Activated naive CD4-positive, alpha-beta T cell treated with anti-CD3 and anti-CD28 coated beads, Interleukin-2, amount 50 U/mL, for 24 hours (primary cell): ENCODE results near the gene FCF1.
A peak's percentile ranks its signal among the peaks of the same experiment; 100 is the strongest.
"Not testable (repeated sequence)": the region's sequence is repeated elsewhere in the genome, so short reads cannot be mapped to it uniquely, and the experiment has no call there.

Source experiments
- H3K27ac Mint-ChIP-seq: one replicate; pipeline ENCODE4 v1.8.0; 2021; ENCODE audit warnings: mild to moderate bottlenecking, mixed read lengths
- H3K27me3 Mint-ChIP-seq: one replicate; pipeline ENCODE4 v1.8.0; 2021; ENCODE audit warnings: mixed read lengths
- H3K36me3 Mint-ChIP-seq: one replicate; pipeline ENCODE4 v1.8.0; 2021; ENCODE audit warnings: mixed read lengths
- H3K4me1 Mint-ChIP-seq: one replicate; pipeline ENCODE4 v1.8.0; 2021; ENCODE audit warnings: mixed read lengths
- H3K4me3 Mint-ChIP-seq: one replicate; pipeline ENCODE4 v1.8.0; 2021; ENCODE audit warnings: mild to moderate bottlenecking, mixed read lengths
- H3K9me3 Mint-ChIP-seq: one replicate; pipeline ENCODE4 v1.8.0; 2021; ENCODE audit warnings: mixed read lengths

The FCF1 gene

DNA sequence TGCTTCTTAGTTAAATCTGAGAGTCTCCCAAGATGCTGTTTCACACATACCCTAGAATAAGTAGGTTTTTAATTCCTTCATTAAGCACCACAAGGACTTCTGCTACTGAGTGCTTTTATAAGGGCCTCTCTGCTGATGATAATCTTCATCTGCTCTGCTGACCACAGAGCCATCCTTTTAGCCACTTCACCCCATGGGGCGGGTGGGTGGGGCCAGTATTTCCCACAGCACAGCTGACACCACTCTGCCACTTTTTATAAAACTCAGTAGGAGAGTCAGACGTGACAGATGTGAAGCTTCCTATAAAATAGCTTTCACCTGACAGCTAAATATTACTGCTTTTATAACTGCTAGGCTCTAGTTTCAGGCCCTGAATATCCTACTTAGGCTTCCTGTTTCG lies 20.3 kb downstream of the FCF1 start:
- no peaks in the 10 kb centered on the region for H3K9me3 Mint-ChIP-seq
- H3K4me3 Mint-ChIP-seq: no peak overlapping the region
- no peaks in the 10 kb centered on the region for H3K27me3 Mint-ChIP-seq
- H3K36me3 Mint-ChIP-seq: peaks cover 25% of the 10 kb centered on the region
- peaks cover 3% of the 10 kb centered on the region for H3K4me1 Mint-ChIP-seq
- no peak overlapping the region for H3K27ac Mint-ChIP-seq

DNA sequence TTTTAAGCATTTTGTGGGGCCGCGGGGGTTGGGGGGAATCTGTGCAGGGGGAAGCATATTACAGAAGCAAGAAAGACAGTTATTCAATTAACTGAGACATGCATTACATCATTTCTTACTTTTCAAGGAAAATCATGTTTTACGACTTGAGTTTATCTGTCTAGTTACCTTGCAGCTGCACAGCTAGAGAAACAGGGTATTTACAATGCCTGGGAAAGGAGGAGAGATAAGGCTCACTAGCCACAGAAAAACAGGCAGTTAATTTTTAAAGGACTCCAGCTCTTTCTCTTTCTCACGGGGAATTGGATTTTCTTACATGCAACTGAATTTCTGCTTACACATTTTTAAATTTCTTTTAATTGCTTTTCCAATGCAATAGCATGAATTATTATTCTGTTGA lies 22.2 kb downstream of the FCF1 start:
- Mint-ChIP-seq H3K4me3 (no peak overlapping the region), H3K9me3 (no peaks in the 10 kb centered on the region), H3K4me1 (no peaks in the 10 kb centered on the region), H3K27ac (no peak overlapping the region), H3K27me3 (no peaks in the 10 kb centered on the region), H3K36me3 (peaks cover 23% of the 10 kb centered on the region)

DNA sequence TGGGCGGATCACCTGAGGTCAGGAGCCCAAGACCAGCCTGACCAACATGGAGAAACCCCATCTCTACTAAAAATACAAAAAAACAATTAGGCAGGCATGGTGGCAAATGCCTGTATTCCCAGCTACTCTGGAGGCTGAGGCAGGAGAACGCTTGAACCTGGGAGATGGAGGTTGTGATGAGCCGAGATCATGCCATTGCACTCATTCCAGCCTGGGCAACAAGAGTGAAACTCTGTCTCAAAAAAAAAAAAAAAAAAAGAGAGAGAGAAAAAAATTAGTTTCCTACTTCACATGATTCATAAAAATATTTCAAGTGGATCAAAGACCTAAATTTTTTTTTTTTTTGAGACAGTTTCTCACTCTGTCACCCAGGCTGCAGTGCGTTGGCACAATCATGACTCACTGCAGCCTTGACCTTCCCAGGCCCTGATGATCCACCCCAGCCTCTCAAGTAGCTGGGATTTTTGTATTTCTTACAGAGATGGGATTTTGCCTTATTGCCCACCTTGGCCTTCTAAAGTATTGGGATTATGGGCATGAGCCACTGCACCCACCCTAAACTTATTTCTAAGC lies 24.9 kb downstream of the FCF1 start:
- no peaks in the 10 kb centered on the region for H3K27me3 Mint-ChIP-seq
- H3K4me3 Mint-ChIP-seq: no peak overlapping the region
- H3K9me3 Mint-ChIP-seq: no peaks in the 10 kb centered on the region
- H3K36me3 Mint-ChIP-seq: peaks cover 16% of the 10 kb centered on the region
- H3K4me1 Mint-ChIP-seq: no peaks in the 10 kb centered on the region
- H3K27ac Mint-ChIP-seq: peak overlapping the region; percentile 12

DNA sequence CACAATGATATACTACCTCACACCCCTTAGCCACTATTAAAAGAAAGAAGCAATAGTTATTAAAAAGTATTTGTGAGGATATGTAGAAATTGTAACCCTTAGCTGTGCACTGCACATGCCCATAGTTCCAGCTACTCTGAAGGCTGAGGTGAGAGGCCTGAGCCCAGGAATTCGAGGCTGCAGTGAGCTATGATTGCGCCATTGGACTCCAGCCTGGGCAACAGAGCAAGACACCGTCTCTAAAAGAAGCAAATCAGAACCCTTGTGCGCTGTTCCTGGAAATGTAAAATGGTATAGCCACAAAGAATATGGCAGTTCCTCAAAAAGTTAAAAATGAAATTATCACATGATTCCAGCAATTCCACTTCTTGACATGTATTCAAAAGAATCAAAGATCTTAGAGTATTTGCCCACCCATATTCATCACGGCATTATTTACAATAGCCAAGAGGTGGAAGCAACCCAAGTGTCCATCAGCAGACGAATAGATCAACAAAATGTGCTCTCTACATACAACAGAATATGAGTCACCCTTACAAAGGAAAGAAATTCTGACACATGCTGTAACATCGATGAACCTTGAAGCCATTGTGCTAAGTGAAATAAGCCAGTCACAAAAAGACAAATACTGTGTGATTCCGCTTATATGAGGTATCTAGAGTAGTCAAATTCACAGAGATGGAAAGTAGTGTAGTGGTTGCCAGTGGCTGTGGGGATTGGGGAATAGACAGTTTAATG lies 26.5 kb downstream of the FCF1 start:
- Mint-ChIP-seq H3K36me3 (peaks cover 13% of the 10 kb centered on the region), H3K27ac (no peak overlapping the region), H3K4me3 (no peak overlapping the region), H3K27me3 (no peaks in the 10 kb centered on the region), H3K9me3 (no peaks in the 10 kb centered on the region), H3K4me1 (no peaks in the 10 kb centered on the region)

DNA sequence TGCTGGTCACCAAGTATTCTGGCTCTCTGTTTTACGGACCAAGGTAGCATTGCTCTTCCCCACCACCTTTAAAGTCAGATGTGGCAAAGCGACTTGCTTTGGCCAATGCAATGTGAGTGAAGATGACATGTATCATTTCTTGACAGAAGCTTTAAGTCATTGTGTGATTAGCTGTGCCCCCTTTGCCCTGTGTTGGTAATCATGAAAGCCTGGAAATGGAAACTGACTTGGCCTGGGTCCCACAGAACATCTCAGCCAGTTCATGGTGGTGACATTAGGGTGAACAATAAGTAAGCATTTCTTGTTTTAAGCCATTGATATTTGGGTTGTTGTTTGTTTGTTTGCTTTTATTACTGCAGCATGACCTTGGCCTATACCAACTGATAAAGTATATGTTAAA lies 34.3 kb downstream of the FCF1 start:
- Mint-ChIP-seq H3K4me3 (no peak overlapping the region), H3K4me1 (no peaks in the 10 kb centered on the region), H3K9me3 (no peaks in the 10 kb centered on the region), H3K27ac (no peak overlapping the region), H3K27me3 (no peaks in the 10 kb centered on the region), H3K36me3 (peaks cover 3% of the 10 kb centered on the region)

DNA sequence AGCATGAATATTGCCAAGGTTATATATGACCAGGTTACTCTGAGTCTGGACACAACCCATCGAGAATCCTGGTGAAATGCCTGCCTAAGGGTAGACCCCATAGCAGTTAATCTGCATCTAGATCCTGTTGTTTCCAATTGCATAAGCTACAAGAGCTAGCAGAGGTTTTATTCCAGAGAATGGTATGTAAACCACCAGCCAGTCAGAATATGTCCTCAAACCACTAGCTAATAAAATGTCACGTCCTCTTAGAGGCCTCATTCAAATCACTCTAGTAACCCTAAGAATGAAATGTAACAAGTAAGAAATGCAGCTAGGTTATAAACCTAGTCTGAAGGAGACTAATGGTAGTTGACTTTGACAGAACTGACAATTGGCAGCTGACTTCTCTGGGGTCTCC lies 41.2 kb downstream of the FCF1 start:
- Mint-ChIP-seq H3K4me3 (no peak overlapping the region), H3K9me3 (peaks cover 10% of the 10 kb centered on the region), H3K27me3 (no peaks in the 10 kb centered on the region), H3K27ac (no peak overlapping the region), H3K4me1 (no peaks in the 10 kb centered on the region), H3K36me3 (peaks cover 8% of the 10 kb centered on the region)

DNA sequence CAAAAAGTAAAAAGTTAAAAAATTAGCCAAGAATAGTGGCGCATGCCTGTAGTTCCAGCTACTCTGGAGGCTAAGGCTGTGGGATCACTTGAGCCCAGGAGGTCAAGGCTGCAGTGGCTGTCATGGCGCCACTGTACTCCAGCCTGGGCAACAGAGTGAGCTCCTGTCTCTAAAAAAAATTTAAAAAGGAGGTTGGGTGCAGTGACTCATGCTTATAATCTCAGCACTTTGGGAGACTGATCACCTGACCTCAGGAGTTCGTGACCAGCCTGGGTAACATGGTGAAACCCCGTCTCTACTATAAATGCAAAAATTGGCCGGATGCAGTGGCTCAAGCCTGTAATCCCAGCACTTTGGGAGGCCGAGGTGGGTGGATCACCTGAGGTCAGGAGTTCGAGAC lies 42.0 kb downstream of the FCF1 start:
- no peaks in the 10 kb centered on the region for H3K27me3 Mint-ChIP-seq
- H3K36me3 Mint-ChIP-seq: peaks cover 8% of the 10 kb centered on the region
- no peak overlapping the region for H3K4me3 Mint-ChIP-seq
- no peaks in the 10 kb centered on the region for H3K4me1 Mint-ChIP-seq
- no peak overlapping the region for H3K27ac Mint-ChIP-seq
- peaks cover 10% of the 10 kb centered on the region for H3K9me3 Mint-ChIP-seq

DNA sequence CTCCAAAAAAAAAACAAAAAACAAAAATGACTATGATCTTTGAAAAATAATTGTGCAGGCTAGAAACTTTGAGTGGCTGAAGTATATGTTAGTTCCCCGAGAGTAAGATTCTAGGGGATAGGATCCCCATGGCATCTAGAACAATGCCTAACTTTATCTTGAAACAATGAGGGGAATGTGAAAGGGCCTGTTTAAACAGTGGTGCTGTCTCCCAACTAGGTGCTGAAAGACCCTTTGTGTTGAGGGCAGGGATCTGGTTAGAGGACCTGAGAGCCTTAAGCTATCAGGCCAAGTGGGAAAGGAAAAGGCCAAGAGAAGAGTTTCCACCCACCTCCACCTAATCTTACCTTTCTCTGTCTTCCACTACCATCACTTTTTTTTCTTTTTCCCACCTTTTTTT lies 43.4 kb downstream of the FCF1 start:
- Mint-ChIP-seq H3K4me3 (no peak overlapping the region), H3K9me3 (peaks cover 10% of the 10 kb centered on the region), H3K36me3 (peaks cover 8% of the 10 kb centered on the region), H3K4me1 (no peaks in the 10 kb centered on the region), H3K27me3 (no peaks in the 10 kb centered on the region), H3K27ac (no peak overlapping the region)

DNA sequence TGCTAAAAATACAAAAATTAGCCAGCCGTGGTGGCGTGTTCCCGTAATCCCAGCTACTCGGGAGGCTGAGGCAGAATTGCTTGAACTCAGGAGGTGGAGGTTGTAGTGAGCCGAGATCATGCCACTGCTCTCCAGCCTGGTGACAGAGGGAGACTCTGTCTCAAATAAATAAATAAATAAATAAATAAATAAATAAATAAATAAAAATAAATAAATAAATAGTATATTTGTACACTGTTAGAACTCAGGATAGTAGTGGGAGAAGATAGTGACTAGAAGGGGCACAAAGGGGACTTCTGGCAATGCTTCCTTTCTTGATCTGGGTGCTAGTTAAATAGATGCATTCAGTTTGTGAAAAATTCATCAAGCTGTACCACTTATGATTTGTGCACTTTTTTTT lies 45.6 kb downstream of the FCF1 start:
- not testable (repeated sequence) for H3K4me3 Mint-ChIP-seq, H3K9me3 Mint-ChIP-seq, H3K27ac Mint-ChIP-seq, H3K36me3 Mint-ChIP-seq, H3K27me3 Mint-ChIP-seq
- H3K4me1 Mint-ChIP-seq: peaks cover 13% of the 10 kb centered on the region

DNA sequence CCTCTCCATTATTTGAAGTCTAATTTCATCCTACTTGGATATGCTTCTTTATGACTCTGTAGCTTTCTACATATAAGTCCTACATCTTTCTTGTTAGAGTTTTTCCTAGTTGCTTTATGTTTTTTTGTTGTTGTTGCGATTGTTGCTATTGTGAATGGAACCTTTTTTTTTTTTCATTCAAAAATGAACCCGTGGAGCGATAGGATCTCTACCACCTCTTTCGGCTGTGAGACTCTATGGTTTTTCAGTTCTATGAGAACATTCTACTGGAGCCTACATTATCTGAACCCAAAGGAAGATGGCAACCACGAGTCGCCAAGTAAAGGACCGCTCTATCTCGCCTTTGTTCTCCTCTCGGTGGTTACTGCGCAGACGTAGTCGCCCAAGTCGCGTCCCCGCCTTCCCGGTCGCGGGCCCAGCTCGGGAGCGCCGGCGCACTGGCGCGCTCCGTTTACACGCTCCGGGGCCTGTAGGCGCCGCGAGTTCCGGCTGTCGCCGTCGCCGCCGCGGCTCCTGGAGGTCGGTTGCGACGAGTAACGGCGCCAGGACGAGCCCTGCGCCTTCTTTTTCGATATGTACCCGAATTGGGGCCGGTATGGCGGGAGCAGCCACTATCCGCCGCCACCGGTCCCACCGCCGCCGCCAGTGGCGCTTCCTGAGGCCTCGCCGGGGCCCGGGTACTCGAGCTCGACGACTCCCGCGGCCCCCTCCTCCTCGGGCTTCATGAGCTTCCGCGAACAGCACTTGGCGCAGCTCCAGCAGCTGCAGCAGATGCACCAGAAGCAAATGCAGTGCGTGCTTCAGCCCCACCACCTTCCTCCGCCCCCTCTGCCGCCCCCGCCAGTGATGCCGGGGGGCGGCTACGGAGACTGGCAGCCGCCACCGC lies 50.2 kb downstream of the FCF1 start, which contains the start of gene YLPM1:
YLPM1 (plus strand) TSS at position 400 of the 886 bp plus-strand sequence; CDS start at position 574, 174 bp downstream.
- Mint-ChIP-seq H3K27me3 (no peaks in the 10 kb centered on the region), H3K36me3 (peaks cover 16% of the 10 kb centered on the region), H3K4me1 (peaks cover 51% of the 10 kb centered on the region), H3K4me3 (peak within 1 kb of the TSS; percentile 93), H3K27ac (peak within 1 kb of the TSS; percentile 97), H3K9me3 (no peaks in the 10 kb centered on the region)

DNA sequence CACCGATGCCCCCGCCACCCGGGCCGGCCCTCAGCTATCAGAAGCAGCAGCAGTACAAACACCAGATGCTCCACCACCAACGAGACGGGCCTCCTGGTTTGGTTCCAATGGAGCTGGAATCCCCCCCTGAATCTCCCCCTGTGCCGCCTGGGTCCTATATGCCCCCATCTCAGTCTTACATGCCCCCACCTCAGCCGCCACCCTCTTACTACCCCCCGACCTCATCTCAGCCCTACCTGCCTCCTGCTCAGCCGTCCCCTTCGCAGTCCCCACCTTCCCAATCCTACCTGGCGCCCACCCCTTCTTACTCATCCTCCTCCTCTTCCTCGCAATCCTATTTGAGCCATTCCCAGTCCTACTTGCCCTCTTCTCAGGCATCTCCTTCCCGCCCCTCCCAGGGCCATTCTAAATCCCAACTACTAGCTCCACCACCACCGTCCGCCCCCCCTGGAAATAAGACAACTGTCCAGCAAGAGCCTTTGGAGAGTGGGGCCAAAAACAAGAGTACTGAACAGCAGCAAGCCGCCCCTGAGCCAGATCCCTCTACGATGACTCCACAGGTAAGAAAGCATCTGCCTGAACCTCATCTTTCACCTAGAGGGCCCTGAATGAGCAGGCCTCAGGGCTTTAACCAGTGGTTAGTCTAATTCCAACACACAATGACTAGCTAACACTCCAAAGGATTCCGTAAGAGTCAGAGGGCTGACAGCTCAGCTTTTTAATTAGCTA lies 51.0 kb downstream of the FCF1 start:
- Mint-ChIP-seq H3K4me1 (peaks cover 58% of the 10 kb centered on the region), H3K27me3 (no peaks in the 10 kb centered on the region)

DNA sequence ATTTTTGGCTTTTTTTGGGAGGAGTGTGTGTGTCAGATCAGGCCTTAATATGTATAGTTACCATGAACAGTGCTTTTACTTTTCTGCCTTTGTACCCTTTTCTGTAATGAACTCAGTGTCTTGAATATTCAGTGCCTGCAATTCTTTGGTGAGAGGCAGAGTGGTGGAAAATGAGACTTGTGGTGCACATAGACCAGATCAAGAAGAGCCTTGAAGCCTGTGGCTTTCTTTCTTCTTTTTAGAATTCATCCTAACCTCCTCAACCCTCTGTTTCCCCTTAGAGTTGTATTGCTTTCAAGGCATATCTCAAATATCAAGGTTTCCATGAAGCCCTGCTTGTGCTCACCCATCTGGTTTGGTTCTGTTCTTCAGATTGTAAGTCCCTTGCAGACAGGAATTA lies 52.8 kb downstream of the FCF1 start:
- Mint-ChIP-seq H3K4me3 (peak overlapping the region; percentile 93), H3K27ac (peak overlapping the region; percentile 71), H3K27me3 (no peaks in the 10 kb centered on the region), H3K4me1 (peaks cover 61% of the 10 kb centered on the region), H3K36me3 (peaks cover 20% of the 10 kb centered on the region), H3K9me3 (no peaks in the 10 kb centered on the region)

More for the DNA sequence above, 51.0 kb downstream of the FCF1 start:
- H3K9me3 Mint-ChIP-seq: no peaks in the 10 kb centered on the region
- peak overlapping the region; percentile 93 for H3K4me3 Mint-ChIP-seq
- peaks cover 19% of the 10 kb centered on the region for H3K36me3 Mint-ChIP-seq
- H3K27ac Mint-ChIP-seq: peak overlapping the region; percentile 92

DNA sequence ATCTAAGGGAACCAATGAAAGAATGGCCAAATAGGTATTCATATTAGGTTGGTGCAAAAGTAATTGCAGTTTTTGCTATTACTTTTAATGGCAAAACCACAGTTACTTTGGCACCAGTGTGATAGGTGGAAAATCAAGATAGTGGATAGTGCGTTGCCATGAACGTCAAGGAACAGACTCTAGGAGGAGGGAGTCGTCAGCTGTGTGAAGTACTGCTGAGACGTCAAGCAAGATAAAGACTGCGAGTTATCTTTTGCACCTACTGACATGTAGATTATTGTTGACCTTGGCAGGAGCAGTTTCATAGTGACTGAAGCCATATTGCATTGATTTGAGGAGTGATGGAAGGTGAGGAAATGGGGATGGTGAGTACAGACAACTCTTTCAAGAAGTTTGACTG lies 58.5 kb downstream of the FCF1 start:
- Mint-ChIP-seq H3K4me3 (no peak overlapping the region), H3K4me1 (peaks cover 55% of the 10 kb centered on the region), H3K36me3 (peaks cover 18% of the 10 kb centered on the region), H3K27me3 (no peaks in the 10 kb centered on the region), H3K9me3 (no peaks in the 10 kb centered on the region), H3K27ac (no peak overlapping the region)

DNA sequence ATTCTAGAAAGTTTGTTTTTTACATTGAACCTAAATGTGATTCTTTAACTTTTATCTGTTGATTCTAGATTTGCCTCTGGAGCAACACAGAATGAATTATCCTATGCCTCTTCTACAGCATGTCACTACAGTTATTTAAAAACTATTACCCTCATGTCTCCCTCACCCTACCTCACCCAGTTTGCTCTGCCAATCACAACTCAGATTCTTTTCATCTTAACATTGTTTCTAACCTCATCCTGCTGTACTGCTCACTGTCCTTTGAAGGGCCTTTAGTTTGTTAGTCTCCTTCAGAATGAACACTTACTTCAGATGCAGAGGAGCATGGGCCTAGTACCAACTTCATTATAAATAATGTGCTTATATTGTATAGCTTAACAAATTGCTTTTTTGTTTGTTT lies 71.7 kb downstream of the FCF1 start:
- peak overlapping the region; percentile 52 for H3K27ac Mint-ChIP-seq
- H3K4me1 Mint-ChIP-seq: peaks cover 43% of the 10 kb centered on the region
- H3K4me3 Mint-ChIP-seq: no peak overlapping the region
- H3K9me3 Mint-ChIP-seq: no peaks in the 10 kb centered on the region
- peaks cover 31% of the 10 kb centered on the region for H3K36me3 Mint-ChIP-seq
- H3K27me3 Mint-ChIP-seq: no peaks in the 10 kb centered on the region

DNA sequence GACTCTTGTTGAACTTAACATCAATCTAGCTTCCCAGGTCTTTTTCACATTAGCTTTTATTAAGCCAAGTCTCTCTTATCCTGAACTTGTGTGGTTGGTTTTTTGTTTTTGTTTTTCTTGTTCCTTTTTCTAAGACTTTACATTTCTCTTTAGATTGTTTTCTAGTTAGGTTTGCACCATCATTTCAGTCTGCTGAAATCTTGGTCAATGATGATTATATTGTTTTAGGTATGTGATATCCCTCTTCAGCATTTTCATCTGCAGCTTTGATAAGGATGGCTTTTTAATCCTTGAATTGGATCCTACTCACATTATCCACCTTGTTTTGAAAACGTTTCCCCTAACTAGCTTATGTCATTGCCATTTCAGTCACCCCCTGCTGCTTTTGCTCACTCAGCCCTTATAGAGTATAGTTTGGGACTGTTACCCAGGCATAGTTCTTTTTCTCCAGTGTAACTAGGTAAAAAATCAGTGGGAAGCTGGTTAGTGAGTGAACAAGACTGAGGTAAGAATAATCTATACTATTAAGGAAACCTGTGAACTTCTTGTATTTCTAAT lies 72.2 kb downstream of the FCF1 start:
- H3K9me3 Mint-ChIP-seq: no peaks in the 10 kb centered on the region
- H3K4me3 Mint-ChIP-seq: no peak overlapping the region
- peak overlapping the region; percentile 52 for H3K27ac Mint-ChIP-seq
- peaks cover 43% of the 10 kb centered on the region for H3K4me1 Mint-ChIP-seq
- H3K36me3 Mint-ChIP-seq: peaks cover 31% of the 10 kb centered on the region
- no peaks in the 10 kb centered on the region for H3K27me3 Mint-ChIP-seq
